Transverse colon (tissue), 4 donors: ENCODE measurements around the gene RBFOX1. TPM values are rescaled to one million over a fixed set of nuclear protein-coding genes. Genes with fewer than 3 reads are reported as not detected.

Experiments used
- DNase-seq: peaks from one replicate; pipeline ENCODE4 v3.0.0-alpha.2; 2019
- H3K27ac ChIP-seq, 4 donors: fragments of 200-600 bp; sonication (generic); 2 replicates each; pipeline ENCODE4 v1.5.1; 2016 to 2018; ENCODE audit warnings: inconsistent platforms in 4 of 4
- H3K27me3 ChIP-seq: fragments of 200-600 bp; sonication (generic); 2 replicates; pipeline ENCODE4 v1.5.1; 2017; ENCODE audit warnings: inconsistent platforms
- H3K36me3 ChIP-seq, 4 donors: fragments of 200-600 bp; sonication (generic); 2 replicates each; pipeline ENCODE4 v1.5.1; 2017 to 2019; ENCODE audit warnings: inconsistent platforms in 4 of 4
- H3K4me1 ChIP-seq, 4 donors: fragments of 200-600 bp; sonication (generic); 2 replicates each; pipeline ENCODE4 v1.5.1; 2017 to 2020; ENCODE audit warnings: inconsistent platforms in 4 of 4
- H3K4me3 ChIP-seq, 4 donors: fragments of 200-600 bp; sonication (generic); 1 replicate in 1 of 4; 2 replicates in 3 of 4; pipeline versions ENCODE4 v1.5.1 to v1.6.1; 2017 to 2019; ENCODE audit warnings: inconsistent platforms in 4 of 4
- H3K9me3 ChIP-seq, 2 donors: fragments of 200-600 bp; sonication (generic); 2 replicates each; pipeline ENCODE4 v1.5.1; 2017 to 2019; ENCODE audit warnings: inconsistent platforms in 2 of 2
- CTCF ChIP-seq, 5 experiments: fragments of 200-600 bp in 3 of 5; fragments of 450-650 bp in 2 of 5; sonication (generic) in 3 of 5; IDR thresholded peaks; 1 replicate in 2 of 5; 2 replicates in 3 of 5; pipeline ENCODE4 v1.5.1; 2016 to 2017; ENCODE audit warnings: antibody characterized with exemption in 5 of 5, inconsistent platforms in 3 of 5, mild to moderate bottlenecking in 2 of 5, moderate library complexity in 1 of 5
- EP300 ChIP-seq: sonication (generic); formaldehyde crosslinking; IDR thresholded peaks from one replicate; pipeline ENCODE4 v1.6.1; 2017; ENCODE audit warnings: antibody characterized with exemption, low read depth
- POLR2A ChIP-seq: fragments of 450-650 bp; IDR thresholded peaks from one replicate; pipeline ENCODE4 v1.6.1; 2016; ENCODE audit warnings: antibody characterized with exemption, mild to moderate bottlenecking, moderate library complexity
- POLR2AphosphoS5 ChIP-seq, 3 donors: sonication (generic); formaldehyde crosslinking; IDR thresholded peaks; one replicate each; pipeline ENCODE4 v1.6.1; 2016; ENCODE audit warnings: antibody characterized with exemption in 3 of 3
- WGBS, 2 donors: methylation state at CpG; one replicate each; pipeline ENCODE4 v1.1.5; 2018; ENCODE audit warnings: low coverage in 1 of 2; 5-methylcytosine and 5-hydroxymethylcytosine counted together
- in situ Hi-C, 4 donors: fragments of 200-750 bp; cut with MboI; loops; one replicate each; pipeline versions ENCODE4 v1.15.0 to v1.15.1; 2017; ENCODE audit warnings: low sequenced_read_pairs in 3 of 4, low pct_ligation_motif_present in 1 of 4, low pct_unique_long_range_greater_than_20kb in 1 of 4
- intact Hi-C: fragments of 100-400 bp; cut with DNase I; formaldehyde crosslinking; loops from one replicate; pipeline ENCODE4 v1.15.1; 2023; ENCODE audit warnings: low total_unique reads
- total RNA-seq, 4 donors: library from RNA; depleted of rRNA; stranded (reverse); fragments of >200 nt; gene quantifications; one replicate each; pipeline ENCODE4 v1.1.0, GENCODE V29; 2016

RBFOX1 gene
- total RNA-seq, 4 donors from 2014 or later: 2.3 to 8.2 (median 3.2) TPM

DNA sequence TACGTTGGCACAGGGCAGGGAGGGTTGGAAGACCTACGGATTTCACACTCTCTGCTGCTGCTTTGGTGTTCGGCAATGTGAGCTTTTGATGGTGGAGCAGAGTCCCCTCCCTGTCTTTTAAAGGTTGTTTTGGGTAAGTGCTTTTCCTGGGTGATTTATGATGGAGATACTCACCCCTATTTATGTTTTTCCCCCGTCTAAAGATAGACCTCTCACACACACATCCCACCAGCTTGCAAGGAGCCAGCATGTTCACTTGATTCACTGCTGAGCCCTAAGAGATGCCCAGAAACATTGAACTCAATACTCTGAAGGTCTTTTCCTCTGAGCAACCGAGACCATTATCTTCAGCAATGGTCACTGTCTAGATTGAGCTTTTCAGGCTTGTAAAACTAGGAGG, 8.3 kb downstream of the RBFOX1 start:
- DNase-seq: no peak
- Histone ChIP-seq H3K36me3 (no peaks in the 10 kb centered on the region), H3K9me3 (no peaks in the 10 kb centered on the region), H3K27ac (no peak overlapping the region), H3K27me3 (no peaks in the 10 kb centered on the region), H3K4me3 (no peak overlapping the region), H3K4me1 (no peaks in the 10 kb centered on the region)
- TF ChIP-seq POLR2AphosphoS5 (IDR thresholded peaks at IDR 0.05) (no peak), CTCF (IDR thresholded peaks at IDR 0.05) (no peak), EP300 (no peak), POLR2A (no peak)
- in situ Hi-C loops: no loop called here
- intact Hi-C loops: no loop called here
- WGBS, 2 donors: 50 to 55% methylated on average over 4 to 5 of the region's 5 CpGs

- no peaks in the 10 kb centered on the region for H3K4me1 ChIP-seq
- no peaks in the 10 kb centered on the region for H3K27me3 ChIP-seq
- TF ChIP-seq CTCF (IDR thresholded peaks at IDR 0.05) (no peak), EP300 (no peak), POLR2A (no peak), POLR2AphosphoS5 (IDR thresholded peaks at IDR 0.05) (no peak)
- H3K36me3 ChIP-seq: no peaks in the 10 kb centered on the region
- in situ Hi-C loops: no loop called here
- WGBS, 2 donors: 60 to 86% methylated on average over 1 to 4 of the region's 4 CpGs
- intact Hi-C loops: no loop called here
- H3K4me3 ChIP-seq: no peak overlapping the region
- no peaks in the 10 kb centered on the region for H3K9me3 ChIP-seq
- no peak for DNase-seq
- no peak overlapping the region for H3K27ac ChIP-seq
These were observed 10.0 kb downstream of the RBFOX1 start for GRCh38 chr16:7342598-7342997.

DNA sequence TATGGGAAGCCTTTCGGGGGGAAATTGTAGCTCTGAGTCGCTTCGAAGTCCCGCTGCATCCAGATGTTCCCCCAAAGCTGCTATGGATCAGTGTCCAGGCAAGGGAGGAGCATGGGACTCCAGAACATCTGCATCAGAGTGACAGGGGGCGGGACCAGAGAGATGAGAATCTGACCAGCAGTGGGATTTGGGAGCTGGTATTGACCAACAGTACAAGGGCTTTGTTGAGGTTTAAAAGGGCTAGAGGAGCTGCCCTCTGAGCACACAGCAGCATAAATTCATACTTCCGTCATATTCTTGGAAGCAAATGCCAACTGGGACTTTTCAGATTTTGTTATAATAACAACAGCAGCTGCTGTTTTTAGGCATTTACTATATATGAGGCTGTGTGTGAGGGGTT, 10.6 kb downstream of the RBFOX1 start:
- no peaks in the 10 kb centered on the region for H3K27me3 ChIP-seq
- 67 to 95% methylated on average over 4 to 6 of the region's 6 CpGs for WGBS, 2 donors
- no peaks in the 10 kb centered on the region for H3K9me3 ChIP-seq
- in situ Hi-C loops: no loop called here
- no peak for DNase-seq
- TF ChIP-seq POLR2AphosphoS5 (IDR thresholded peaks at IDR 0.05) (no peak), CTCF (IDR thresholded peaks at IDR 0.05) (no peak), EP300 (no peak), POLR2A (no peak)
- no peaks in the 10 kb centered on the region for H3K36me3 ChIP-seq
- no peaks in the 10 kb centered on the region for H3K4me1 ChIP-seq
- no peak overlapping the region for H3K4me3 ChIP-seq
- no peak overlapping the region for H3K27ac ChIP-seq
- intact Hi-C loops: no loop called here

DNA sequence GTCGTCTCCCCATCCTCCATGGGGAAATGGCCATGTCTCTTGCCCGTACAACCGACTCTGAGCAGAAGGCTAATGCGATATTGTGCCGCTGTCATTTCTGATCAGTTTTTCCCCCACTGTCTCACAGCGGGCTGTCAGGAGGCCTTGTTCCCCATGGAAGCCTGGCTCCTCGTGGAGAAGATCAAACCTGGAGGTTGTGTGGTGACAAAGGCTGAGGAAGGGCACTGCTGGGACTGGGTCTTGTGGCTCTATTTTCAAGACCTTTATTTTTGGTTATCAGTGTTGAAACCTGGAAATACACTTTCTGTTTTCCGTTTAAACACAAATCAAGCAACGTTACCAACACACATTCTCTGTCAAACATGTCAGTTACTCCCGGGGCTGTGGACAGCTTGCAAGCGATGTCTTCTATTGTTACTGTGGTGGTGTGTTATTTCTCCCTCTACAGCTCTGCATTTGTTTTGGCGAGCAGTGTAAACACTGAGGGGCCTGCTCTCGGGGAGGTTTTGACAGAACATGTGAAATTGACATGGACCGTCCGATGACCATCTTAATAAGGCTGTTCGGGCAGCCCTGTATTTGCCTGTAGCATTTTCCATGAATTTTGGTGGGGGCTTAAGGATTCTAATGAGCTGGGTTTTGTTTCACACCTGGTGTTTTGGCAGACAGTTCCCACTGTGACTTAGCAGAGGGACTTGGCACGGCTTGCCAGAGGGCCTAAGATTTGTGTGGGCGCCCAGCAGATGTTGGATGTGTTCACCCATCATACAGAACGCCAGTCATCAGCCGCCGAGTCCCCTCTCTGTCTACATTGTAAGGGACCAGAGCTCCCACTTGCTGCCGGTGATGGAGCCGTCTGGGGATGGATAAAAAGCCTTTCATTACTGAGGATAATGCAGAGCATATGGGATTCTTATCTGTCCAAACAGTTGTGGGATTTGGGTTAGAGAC, 12.5 kb downstream of the RBFOX1 start:
- no peak overlapping the region for H3K4me3 ChIP-seq
- DNase-seq: no peak
- in situ Hi-C loops: no loop called here
- no peaks in the 10 kb centered on the region for H3K36me3 ChIP-seq
- intact Hi-C loops: no loop called here
- no peaks in the 10 kb centered on the region for H3K27me3 ChIP-seq
- WGBS, 2 donors: 49 to 62% methylated on average over 6 to 23 of the region's 23 CpGs
- no peak overlapping the region for H3K27ac ChIP-seq
- H3K9me3 ChIP-seq: no peaks in the 10 kb centered on the region
- no peak for TF ChIP-seq POLR2A
- no peak for TF ChIP-seq POLR2AphosphoS5 (IDR thresholded peaks at IDR 0.05)
- no peak for TF ChIP-seq CTCF (IDR thresholded peaks at IDR 0.05)
- TF ChIP-seq EP300: no peak
- H3K4me1 ChIP-seq: no peaks in the 10 kb centered on the region
